Skeletal muscle satellite cell (primary cell): ENCODE results near the gene SUN2. TPM values are rescaled to one million over a fixed set of nuclear protein-coding genes. Genes with fewer than 3 reads are reported as not detected.
"Not testable (repeated sequence)": the region's sequence is repeated elsewhere in the genome, so short reads cannot be mapped to it uniquely, and the experiment has no call there.

Experiments
- H3K27me3 ChIP-seq: 2 replicates; pipeline ENCODE4 v1.7.0; 2013; ENCODE audit warnings: low read length; ENCODE audit not compliant: control insufficient read depth, insufficient read depth
- H3K36me3 ChIP-seq: 2 replicates; pipeline ENCODE4 v1.7.0; 2013; ENCODE audit warnings: mild to moderate bottlenecking, control low read depth, low read length; ENCODE audit not compliant: insufficient read depth
- H3K4me1 ChIP-seq: 2 replicates; pipeline ENCODE4 v1.7.0; 2013; ENCODE audit warnings: low read length; ENCODE audit not compliant: control insufficient read depth, insufficient read depth
- H3K4me2 ChIP-seq: 2 replicates; pipeline ENCODE4 v1.7.0; 2013; ENCODE audit warnings: mild to moderate bottlenecking, low read length
- H3K4me3 ChIP-seq: 2 replicates; pipeline ENCODE4 v1.7.0; 2013; ENCODE audit warnings: low read length
- H3K9ac ChIP-seq: 2 replicates; pipeline ENCODE4 v1.7.0; 2013; ENCODE audit warnings: mild to moderate bottlenecking, low read depth, low read length, moderate library complexity
- H3K9me3 ChIP-seq: replicated peaks from 2 replicates; pipeline ENCODE4 v1.7.0; 2013; ENCODE audit warnings: mild to moderate bottlenecking, control low read depth, low read length
- total RNA-seq: library from RNA; depleted of rRNA; stranded (reverse); fragments of >200 nt; gene quantifications from 2 replicates; pipeline ENCODE4 v1.2.3, GENCODE V29; 2012; rRNA removed

The SUN2 gene
- 37.8 and 43.9 TPM in 2 replicates for total RNA-seq

- Histone ChIP-seq H3K36me3 (peaks cover 9% of the 10 kb centered on the region), H3K9me3 (no peaks in the 10 kb centered on the region), H3K9ac (peak within 1 kb of the TSS; percentile 91), H3K4me2 (peak within 1 kb of the TSS; percentile 95), H3K27me3 (no peaks in the 10 kb centered on the region), H3K4me1 (peaks cover 48% of the 10 kb centered on the region), H3K4me3 (peak within 1 kb of the TSS; percentile 78)
These were observed at the start of gene SUN2 for GRCh38 chr22:38755911-38756532. Gene SUN2 (minus strand): TSS chr22:38755998. CDS start chr22:38752628, 3,370 bp downstream.

GRCh38 chr22:38805041-38805593 is 49.3 kb upstream of the SUN2 start:
- H3K36me3 ChIP-seq, H3K9ac ChIP-seq, H3K4me1 ChIP-seq, H3K4me3 ChIP-seq, H3K9me3 ChIP-seq, H3K4me2 ChIP-seq: not testable (repeated sequence)
- H3K27me3 ChIP-seq = peaks cover 18% of the 10 kb centered on the region

GRCh38 chr22:38802671-38803121 is 46.9 kb upstream of the SUN2 start:
- Histone ChIP-seq H3K4me3 (no peak overlapping the region), H3K27me3 (peaks cover 33% of the 10 kb centered on the region), H3K9ac (no peak overlapping the region)

GRCh38 chr22:38799265-38800002 is 43.6 kb upstream of the SUN2 start:
- no peak overlapping the region for H3K4me3 ChIP-seq
- H3K27me3 ChIP-seq = peaks cover 48% of the 10 kb centered on the region
- peaks cover 8% of the 10 kb centered on the region for H3K4me1 ChIP-seq
- H3K4me2 ChIP-seq = no peak overlapping the region
- H3K9me3 ChIP-seq = no peaks in the 10 kb centered on the region
- no peak overlapping the region for H3K9ac ChIP-seq
- H3K36me3 ChIP-seq = no peaks in the 10 kb centered on the region

More at GRCh38 chr22:38802671-38803121, 46.9 kb upstream of the SUN2 start:
- Histone ChIP-seq H3K9me3 (no peaks in the 10 kb centered on the region), H3K4me1 (peaks cover 8% of the 10 kb centered on the region), H3K4me2 (no peak overlapping the region), H3K36me3 (no peaks in the 10 kb centered on the region)

- no peak overlapping the region for H3K4me2 ChIP-seq
- H3K4me1 ChIP-seq = peaks cover 11% of the 10 kb centered on the region
- peaks cover 48% of the 10 kb centered on the region for H3K27me3 ChIP-seq
These were observed 42.7 kb upstream of the SUN2 start for GRCh38 chr22:38798496-38798895.

GRCh38 chr22:38796262-38796957 is 40.6 kb upstream of the SUN2 start:
- Histone ChIP-seq H3K4me1 (peaks cover 11% of the 10 kb centered on the region), H3K9me3 (no peaks in the 10 kb centered on the region), H3K4me2 (no peak overlapping the region), H3K9ac (no peak overlapping the region), H3K4me3 (no peak overlapping the region), H3K36me3 (no peaks in the 10 kb centered on the region), H3K27me3 (peaks cover 42% of the 10 kb centered on the region)

More at GRCh38 chr22:38798496-38798895, 42.7 kb upstream of the SUN2 start:
- Histone ChIP-seq H3K4me3 (no peak overlapping the region), H3K9ac (no peak overlapping the region), H3K9me3 (no peaks in the 10 kb centered on the region), H3K36me3 (no peaks in the 10 kb centered on the region)

GRCh38 chr22:38795569-38795968 is 39.8 kb upstream of the SUN2 start:
- H3K4me3 ChIP-seq = no peak overlapping the region
- H3K4me1 ChIP-seq = peaks cover 11% of the 10 kb centered on the region
- peaks cover 1% of the 10 kb centered on the region for H3K36me3 ChIP-seq
- no peak overlapping the region for H3K4me2 ChIP-seq
- H3K9ac ChIP-seq = no peak overlapping the region
- no peaks in the 10 kb centered on the region for H3K9me3 ChIP-seq
- H3K27me3 ChIP-seq = peaks cover 35% of the 10 kb centered on the region

- Histone ChIP-seq H3K4me1 (peaks cover 14% of the 10 kb centered on the region), H3K9ac (peak within 1 kb of the TSS; percentile 84), H3K36me3 (peaks cover 6% of the 10 kb centered on the region), H3K27me3 (peaks cover 25% of the 10 kb centered on the region), H3K4me3 (peak within 1 kb of the TSS; percentile 82), H3K4me2 (peak within 1 kb of the TSS; percentile 94), H3K9me3 (no peaks in the 10 kb centered on the region)
These were observed 38.1 kb upstream of the SUN2 start, which contains the start of gene DNAL4 for GRCh38 chr22:38793721-38794466. Gene DNAL4 (minus strand): TSS chr22:38794143. CDS start chr22:38782731, 11,412 bp downstream.

GRCh38 chr22:38793317-38793716 is 37.5 kb upstream of the SUN2 start:
- peaks cover 6% of the 10 kb centered on the region for H3K36me3 ChIP-seq
- peak overlapping the region; percentile 84 for H3K9ac ChIP-seq

GRCh38 chr22:38792833-38793232 is 37.0 kb upstream of the SUN2 start:
- H3K4me2 ChIP-seq = peak overlapping the region; percentile 94
- peaks cover 25% of the 10 kb centered on the region for H3K4me1 ChIP-seq
- peaks cover 15% of the 10 kb centered on the region for H3K27me3 ChIP-seq
- no peaks in the 10 kb centered on the region for H3K9me3 ChIP-seq
- H3K36me3 ChIP-seq = peaks cover 6% of the 10 kb centered on the region
- H3K9ac ChIP-seq = peak overlapping the region; percentile 84
- peak overlapping the region; percentile 82 for H3K4me3 ChIP-seq

More at GRCh38 chr22:38793317-38793716, 37.5 kb upstream of the SUN2 start:
- Histone ChIP-seq H3K4me2 (peak overlapping the region; percentile 94), H3K27me3 (peaks cover 20% of the 10 kb centered on the region), H3K9me3 (no peaks in the 10 kb centered on the region), H3K4me3 (peak overlapping the region; percentile 82), H3K4me1 (peaks cover 20% of the 10 kb centered on the region)
